K562 (cell line): ENCODE data around the gene OR1N1. TPM values are rescaled to one million over a fixed set of nuclear protein-coding genes. Genes with fewer than 3 reads are reported as not detected.

ENCODE experiments used
- ATAC-seq: fragments of 200-7000 bp; cut with Tn5 transposase; 3 replicates; pipeline ENCODE4 v1.9.1; 2020; ENCODE audit warnings: moderate library complexity
- BruUV-seq: library from RNA; stranded (reverse); fragments of 400-500 nt; replicated peaks from 2 replicates; lab custom pipeline; 2021; lab: Mats Ljungman, UMichigan
- CTCF ChIA-PET: fragments of 300-600 bp; formaldehyde crosslinking; extraction: SDS; loops from one replicate; lab custom pipeline; 2021; ENCODE audit warnings: low intra/inter-chr PET ratio; lab: Yijun Ruan, JAX
- POLR2A ChIA-PET: fragments of 300-600, 350-650 bp; sonication (Branson Sonifier 250); formaldehyde crosslinking; extraction: SDS; loops from one replicate; lab custom pipeline; 2021; ENCODE audit warnings: antibody characterized with exemption, inconsistent platforms; lab: Yijun Ruan, JAX
- DNase-seq, 4 experiments: peaks; one replicate each; pipeline versions ENCODE4 v3.0.0 to v3.0.0-alpha.2; 2011 to 2018; ENCODE audit warnings: low spot score in 3 of 4, mixed read lengths in 3 of 4; ENCODE audit errors: extremely low read depth in 1 of 4
- FAIRE-seq: peaks from 2 replicates; lab custom pipeline; 2011; peaks lifted over from hg19 to GRCh38; lab: Jason Lieb, UNC
- H2AFZ ChIP-seq: 2 replicates; pipeline ENCODE4 v1.6.0; 2011; ENCODE audit warnings: low read depth, low read length, control low read depth, inconsistent platforms
- H3K27ac ChIP-seq: fragments of 200-600 bp; 3 replicates; pipeline ENCODE4 v1.8.0; 2011; ENCODE audit warnings: low read depth, mild to moderate bottlenecking, control low read depth, inconsistent platforms, low read length, moderate library complexity, mixed read lengths; ENCODE audit errors: extremely low read depth
- H3K27me3 ChIP-seq, 2 experiments: fragments of 300-600 bp in 1 of 2; 2 replicates in 1 of 2; 3 replicates in 1 of 2; pipeline versions ENCODE4 v1.6.0 to v1.8.0; 2011; ENCODE audit warnings: inconsistent platforms in 2 of 2, low read length in 2 of 2, mild to moderate bottlenecking in 1 of 2, mixed read lengths in 1 of 2, moderate library complexity in 1 of 2; ENCODE audit not compliant: control insufficient read depth in 2 of 2, insufficient read depth in 2 of 2
- H3K36me3 ChIP-seq: fragments of 300-600 bp; 3 replicates; pipeline ENCODE4 v1.8.0; 2011; ENCODE audit warnings: mild to moderate bottlenecking, low read length, inconsistent platforms; ENCODE audit not compliant: control insufficient read depth, insufficient read depth
- H3K4me1 ChIP-seq, 2 experiments: fragments of 200-600 bp in 1 of 2; replicated peaks in 1 of 2; 2 replicates in 1 of 2; 3 replicates in 1 of 2; pipeline versions ENCODE4 v1.5.1 to v1.8.0; 2011; ENCODE audit warnings: inconsistent platforms in 2 of 2, low read length in 2 of 2, mild to moderate bottlenecking in 1 of 2, mixed read lengths in 1 of 2, moderate library complexity in 1 of 2; ENCODE audit not compliant: control insufficient read depth in 2 of 2, insufficient read depth in 2 of 2
- H3K4me2 ChIP-seq: 2 replicates; pipeline ENCODE4 v1.6.1; 2011; ENCODE audit warnings: low read length, control low read depth, inconsistent platforms, mixed read lengths; ENCODE audit not compliant: insufficient read depth
- H3K4me3 ChIP-seq: fragments of 200-600 bp; sonication (generic), shearing (Covaris generic); 2 replicates; pipeline ENCODE4 v1.5.1; 2016; ENCODE audit warnings: control low read depth, inconsistent platforms
- H3K79me2 ChIP-seq: fragments of 200-600 bp; 3 replicates; pipeline ENCODE4 v1.8.0; 2011; ENCODE audit warnings: low read length, inconsistent platforms; ENCODE audit not compliant: control insufficient read depth, insufficient read depth
- H3K9ac ChIP-seq, 2 experiments: 2 replicates each; pipeline versions ENCODE4 v1.6.0 to v1.6.1; 2011; ENCODE audit warnings: low read depth in 2 of 2, low read length in 2 of 2, control low read depth in 1 of 2, inconsistent platforms in 1 of 2, mild to moderate bottlenecking in 1 of 2, mixed read lengths in 1 of 2; ENCODE audit not compliant: insufficient read depth in 1 of 2
- H3K9me1 ChIP-seq: one replicate; pipeline ENCODE4 v1.6.0; 2011; ENCODE audit warnings: inconsistent platforms, mild to moderate bottlenecking, low read length, moderate library complexity; ENCODE audit not compliant: control insufficient read depth, insufficient read depth
- H3K9me3 ChIP-seq: replicated peaks from 2 replicates; pipeline ENCODE4 v1.5.1; 2011; ENCODE audit warnings: low read depth, low read length, inconsistent platforms; ENCODE audit not compliant: control insufficient read depth, insufficient read depth
- H4K20me1 ChIP-seq: replicated peaks from 2 replicates; pipeline ENCODE4 v1.6.1; 2011; ENCODE audit warnings: low read length, inconsistent platforms, mixed read lengths; ENCODE audit not compliant: control insufficient read depth, insufficient read depth
- CBX2 ChIP-seq: fragments of 200-600 bp; sonication (generic); IDR thresholded peaks from one replicate; pipeline ENCODE4 v1.6.1; 2012; ENCODE audit warnings: mild to moderate bottlenecking, low read length, inconsistent platforms; ENCODE audit not compliant: insufficient read depth, poor library complexity, severe bottlenecking
- RAD21 ChIP-seq, 2 experiments: fragments of 250-450 bp in 1 of 2; fragments of 450-650 bp in 1 of 2; sonication (Bioruptor Pico) in 1 of 2; formaldehyde crosslinking in 1 of 2; IDR thresholded peaks in 1 of 2; conservative IDR thresholded peaks in 1 of 2; 2 replicates each; pipeline versions ENCODE4 v1.4.0 to v1.8.0; 2020 to 2022; ENCODE audit warnings: mild to moderate bottlenecking in 2 of 2, moderate library complexity in 1 of 2
- TFAP4 ChIP-seq: sonication (generic); formaldehyde crosslinking; IDR thresholded peaks from 2 replicates; pipeline ENCODE4 v1.8.0; 2022; ENCODE audit warnings: missing genetic modification reagents, mild to moderate bottlenecking, moderate library complexity, borderline replicate concordance
- ZNF780A ChIP-seq: fragments of 250-450 bp; sonication (Bioruptor Pico); IDR thresholded peaks from 2 replicates; pipeline ENCODE4 v1.5.0; 2021; ENCODE audit warnings: mild to moderate bottlenecking
- WGBS: fragments of 100-300 bp; shearing (Covaris generic); methylation state at CpG from one replicate; pipeline ENCODE4 v1.1.6; 2016; ENCODE audit warnings: low coverage, mixed read lengths; ENCODE audit not compliant: insufficient coverage; ENCODE audit errors: missing lambda C conversion rate; 5-methylcytosine and 5-hydroxymethylcytosine counted together
- in situ Hi-C: fragments of 300-500 bp; cut with MboI; formaldehyde crosslinking; loops from 4 replicates; pipeline ENCODE4 v1.15.0; 2018; ENCODE audit warnings: inconsistent platforms, mixed read lengths
- intact Hi-C: fragments of 100-400 bp; cut with micrococcal nuclease; formaldehyde crosslinking; loops from 2 replicates; pipeline ENCODE4 v1.14.2; 2022
- polyA plus RNA-seq, 8 experiments: library from polyadenylated mRNA; depleted of rRNA in 4 of 8; stranded (reverse) in 5 of 8; unstranded in 3 of 8; fragments of >200 nt; fragmentation: Nextera tagmentation in 2 of 8; fragmentation: Illumina TruSeq in 1 of 8; extraction: Ambion mirVana in 2 of 8; extraction: Trizol in 1 of 8; gene quantifications; 2 replicates each; pipeline versions ENCODE4 v1.2.1 to v1.2.3, GENCODE V29; 2011 to 2014; ENCODE audit warnings: inconsistent platforms in 1 of 8, missing spikeins in 1 of 8
- total RNA-seq, 7 experiments: library from RNA; depleted of rRNA in 6 of 7; stranded (reverse); fragments of >200 nt in 6 of 7; fragmentation: Illumina TruSeq in 2 of 7; extraction: Trizol in 2 of 7; gene quantifications; 2 replicates each; pipeline versions ENCODE4 v1.2.1 to v1.2.3, GENCODE V29; 2011 to 2021; ENCODE audit warnings: low replicate concordance in 1 of 7
- TF ChIP-seq, protein P1 (sequence below), 2 experiments: fragments of 450-650 bp; formaldehyde crosslinking in 1 of 2; IDR thresholded peaks; 2 replicates each; pipeline versions ENCODE4 v1.4.0 to v1.6.1; 2014 to 2020; ENCODE audit warnings: mild to moderate bottlenecking in 2 of 2, borderline replicate concordance in 1 of 2, low read depth in 1 of 2
- TF ChIP-seq, protein P2 (sequence below): sonication (generic); formaldehyde crosslinking; IDR thresholded peaks from 2 replicates; pipeline ENCODE4 v1.8.1; 2023; ENCODE audit warnings: mild to moderate bottlenecking, missing genetic modification reagents
- TF ChIP-seq, protein P3 (sequence below): fragments of 250-450 bp; sonication (Bioruptor Pico); IDR thresholded peaks from 2 replicates; pipeline ENCODE4 v1.5.0; 2020; ENCODE audit warnings: mild to moderate bottlenecking, borderline replicate concordance

The OR1N1 gene
- total and polyA plus RNA-seq, 9 of the 15 experiments (the other 6 are each of a cell fraction or from before 2014, with no cell fraction given), result not detected

GRCh38 chr9:122498883-122499288 lies 28.2 kb downstream of the OR1N1 start:
- peak; percentile 70 for ATAC-seq
- no peaks in the 10 kb centered on the region for H3K79me2 ChIP-seq
- H3K9me3 ChIP-seq, result no peaks in the 10 kb centered on the region
- no TSS peak for BruUV-seq
- no peaks in the 10 kb centered on the region for H3K4me1 ChIP-seq
- H4K20me1 ChIP-seq, result no peaks in the 10 kb centered on the region
- no peak overlapping the region for H3K4me2 ChIP-seq
- peaks cover 0 to 4% of the 10 kb centered on the region in 2 experiments; a peak in 1 of 5 replicates for H3K27me3 ChIP-seq
- CTCF ChIA-PET, result no interaction called here
- DNase-seq, result peak; percentile 19 to 44 (median 33)
- H3K9ac ChIP-seq, result no peak overlapping the region
- H3K4me3 ChIP-seq, result no peak overlapping the region
- intact Hi-C loops (loop anchor here (1.0 kb wide), 1 partner anchor 311 kb away; no protein-coding TSS in a partner anchor), in situ Hi-C loops (no loop called here)
- H3K27ac ChIP-seq, result no peak overlapping the region
- WGBS, result 0% methylated on average over 2 of the region's 2 CpGs
- H3K36me3 ChIP-seq, result no peaks in the 10 kb centered on the region
- peak; percentile 81 for FAIRE-seq
- no peak overlapping the region for H2AFZ ChIP-seq
- H3K9me1 ChIP-seq, result no peaks in the 10 kb centered on the region
- POLR2A ChIA-PET, result interaction anchor here (1.5 kb wide), 1 partner anchor 9 kb away, joined by 4 read pairs; no protein-coding TSS in a partner anchor
- TF ChIP-seq TFAP4, result peak; percentile 53; the same call in 1 of the 2 replicates
- TF ChIP-seq, protein P1, sequence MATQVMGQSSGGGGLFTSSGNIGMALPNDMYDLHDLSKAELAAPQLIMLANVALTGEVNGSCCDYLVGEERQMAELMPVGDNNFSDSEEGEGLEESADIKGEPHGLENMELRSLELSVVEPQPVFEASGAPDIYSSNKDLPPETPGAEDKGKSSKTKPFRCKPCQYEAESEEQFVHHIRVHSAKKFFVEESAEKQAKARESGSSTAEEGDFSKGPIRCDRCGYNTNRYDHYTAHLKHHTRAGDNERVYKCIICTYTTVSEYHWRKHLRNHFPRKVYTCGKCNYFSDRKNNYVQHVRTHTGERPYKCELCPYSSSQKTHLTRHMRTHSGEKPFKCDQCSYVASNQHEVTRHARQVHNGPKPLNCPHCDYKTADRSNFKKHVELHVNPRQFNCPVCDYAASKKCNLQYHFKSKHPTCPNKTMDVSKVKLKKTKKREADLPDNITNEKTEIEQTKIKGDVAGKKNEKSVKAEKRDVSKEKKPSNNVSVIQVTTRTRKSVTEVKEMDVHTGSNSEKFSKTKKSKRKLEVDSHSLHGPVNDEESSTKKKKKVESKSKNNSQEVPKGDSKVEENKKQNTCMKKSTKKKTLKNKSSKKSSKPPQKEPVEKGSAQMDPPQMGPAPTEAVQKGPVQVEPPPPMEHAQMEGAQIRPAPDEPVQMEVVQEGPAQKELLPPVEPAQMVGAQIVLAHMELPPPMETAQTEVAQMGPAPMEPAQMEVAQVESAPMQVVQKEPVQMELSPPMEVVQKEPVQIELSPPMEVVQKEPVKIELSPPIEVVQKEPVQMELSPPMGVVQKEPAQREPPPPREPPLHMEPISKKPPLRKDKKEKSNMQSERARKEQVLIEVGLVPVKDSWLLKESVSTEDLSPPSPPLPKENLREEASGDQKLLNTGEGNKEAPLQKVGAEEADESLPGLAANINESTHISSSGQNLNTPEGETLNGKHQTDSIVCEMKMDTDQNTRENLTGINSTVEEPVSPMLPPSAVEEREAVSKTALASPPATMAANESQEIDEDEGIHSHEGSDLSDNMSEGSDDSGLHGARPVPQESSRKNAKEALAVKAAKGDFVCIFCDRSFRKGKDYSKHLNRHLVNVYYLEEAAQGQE (IDR thresholded peaks at IDR 0.05; ENCODE audit: borderline replicate concordance), result peak; percentile 36; the same call in 1 of the 2 replicates
- TF ChIP-seq, protein P1 (CRISPR knock-in tag; IDR thresholded peaks at IDR 0.05; ENCODE audit: low read depth), result no peak
- TF ChIP-seq RAD21 (CRISPR knock-in tag; conservative IDR thresholded peaks at IDR 0.05 in 1 of 2, IDR thresholded peaks at IDR 0.05 in 1 of 2), result peak; percentile 29 to 69; a peak in 3 of 4 replicates
- no peak for TF ChIP-seq ZNF780A (CRISPR knock-in tag)
- TF ChIP-seq, protein P2, sequence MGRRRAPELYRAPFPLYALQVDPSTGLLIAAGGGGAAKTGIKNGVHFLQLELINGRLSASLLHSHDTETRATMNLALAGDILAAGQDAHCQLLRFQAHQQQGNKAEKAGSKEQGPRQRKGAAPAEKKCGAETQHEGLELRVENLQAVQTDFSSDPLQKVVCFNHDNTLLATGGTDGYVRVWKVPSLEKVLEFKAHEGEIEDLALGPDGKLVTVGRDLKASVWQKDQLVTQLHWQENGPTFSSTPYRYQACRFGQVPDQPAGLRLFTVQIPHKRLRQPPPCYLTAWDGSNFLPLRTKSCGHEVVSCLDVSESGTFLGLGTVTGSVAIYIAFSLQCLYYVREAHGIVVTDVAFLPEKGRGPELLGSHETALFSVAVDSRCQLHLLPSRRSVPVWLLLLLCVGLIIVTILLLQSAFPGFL (CRISPR knock-in tag), result 0 out of 2 replicates have a peak, but pooled peaks have one; percentile 57
- TF ChIP-seq CBX2, result no peak
- TF ChIP-seq, protein P3, sequence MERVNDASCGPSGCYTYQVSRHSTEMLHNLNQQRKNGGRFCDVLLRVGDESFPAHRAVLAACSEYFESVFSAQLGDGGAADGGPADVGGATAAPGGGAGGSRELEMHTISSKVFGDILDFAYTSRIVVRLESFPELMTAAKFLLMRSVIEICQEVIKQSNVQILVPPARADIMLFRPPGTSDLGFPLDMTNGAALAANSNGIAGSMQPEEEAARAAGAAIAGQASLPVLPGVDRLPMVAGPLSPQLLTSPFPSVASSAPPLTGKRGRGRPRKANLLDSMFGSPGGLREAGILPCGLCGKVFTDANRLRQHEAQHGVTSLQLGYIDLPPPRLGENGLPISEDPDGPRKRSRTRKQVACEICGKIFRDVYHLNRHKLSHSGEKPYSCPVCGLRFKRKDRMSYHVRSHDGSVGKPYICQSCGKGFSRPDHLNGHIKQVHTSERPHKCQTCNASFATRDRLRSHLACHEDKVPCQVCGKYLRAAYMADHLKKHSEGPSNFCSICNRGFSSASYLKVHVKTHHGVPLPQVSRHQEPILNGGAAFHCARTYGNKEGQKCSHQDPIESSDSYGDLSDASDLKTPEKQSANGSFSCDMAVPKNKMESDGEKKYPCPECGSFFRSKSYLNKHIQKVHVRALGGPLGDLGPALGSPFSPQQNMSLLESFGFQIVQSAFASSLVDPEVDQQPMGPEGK (CRISPR knock-in tag), result no peak
